Cardiac septum (tissue), 1 donor: ENCODE data around the gene GM2A. TPM values are rescaled to one million over a fixed set of nuclear protein-coding genes. Genes with fewer than 3 reads are reported as not detected.

Experiments
- DNase-seq: peaks from one replicate; pipeline ENCODE4 v3.0.0-alpha.2; 2020; ENCODE audit warnings: low spot score
- intact Hi-C: fragments of 100-400 bp; cut with DNase I; formaldehyde crosslinking; loops from one replicate; pipeline ENCODE4 v1.14.0; 2022
- total RNA-seq: library from RNA; stranded (reverse); fragmentation: NEBNext Ultra II Directional; extraction: Animal tissue kit (Norgen Biotek cat#: 25700); gene quantifications from one replicate; pipeline ENCODE4 v1.2.1, GENCODE V29; 2021
- donor health status: DM: no; HTN: no; CAD: no.

The GM2A gene
- total RNA-seq, 1 donor from 2014 or later: 29.4 TPM

DNA sequence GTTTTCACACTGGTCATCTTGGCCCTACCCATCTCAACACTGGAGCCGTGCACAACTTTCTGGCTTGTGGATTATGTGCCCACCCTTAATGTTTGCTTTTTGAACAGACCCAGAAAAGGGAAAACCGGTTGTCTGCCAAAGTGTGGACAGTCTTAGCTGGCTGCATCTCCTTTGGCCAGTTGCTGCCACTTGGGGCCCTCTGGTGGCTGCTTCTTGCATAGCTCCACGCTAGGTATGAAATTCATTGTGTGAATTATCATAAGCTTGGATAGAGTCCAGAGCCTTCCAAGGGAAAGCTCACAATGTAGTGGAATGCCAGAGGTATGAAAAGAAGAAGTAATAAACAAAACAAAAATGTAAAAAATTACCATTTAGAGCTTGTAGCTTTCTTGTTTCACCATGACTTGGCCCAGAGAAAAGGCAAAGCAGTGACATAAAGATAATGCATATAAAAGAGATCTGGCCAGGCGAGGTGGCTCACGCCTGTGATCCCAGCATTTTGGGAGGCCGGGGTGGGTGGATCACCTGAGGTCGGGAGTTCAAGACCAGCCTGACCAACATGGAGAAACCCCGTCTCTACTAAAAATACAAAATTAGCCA, 63.1 kb downstream of the GM2A start:
- peak; percentile 82 for DNase-seq
- intact Hi-C loops: no loop called here

- intact Hi-C loops: no loop called here
- DNase-seq: no peak
Measured at GRCh38 chr5:151317871-151318270, 64.9 kb downstream of the GM2A start.

GRCh38 chr5:151318850-151319732, 66.1 kb downstream of the GM2A start:
- DNase-seq: no peak
- intact Hi-C loops: no loop called here

Other genes with a start within 250 kb of the GM2A start
- gene GPX3, start 232.6 kb upstream of the GM2A start, total RNA-seq: 461 TPM
- 110 TPM for gene TNIP1, start 172.2 kb upstream of the GM2A start, total RNA-seq
- 257 TPM for gene ANXA6, start 95.4 kb upstream of the GM2A start, total RNA-seq
- gene CCDC69, start 29.1 kb upstream of the GM2A start, total RNA-seq: 116 TPM
- gene SLC36A3, start 50.6 kb downstream of the GM2A start, total RNA-seq: not detected
- not detected for gene SLC36A2, start 94.4 kb downstream of the GM2A start, total RNA-seq
- gene SLC36A1, start 194.4 kb downstream of the GM2A start, total RNA-seq: 3.3 TPM